Smooth muscle cell (in vitro differentiated cells): ENCODE results near the gene CCNY. TPM values are rescaled to one million over a fixed set of nuclear protein-coding genes. Genes with fewer than 3 reads are reported as not detected.

Experiments used
- DNase-seq: peaks from one replicate; lab custom pipeline; 2025; ENCODE audit not compliant: unreplicated experiment; lab: John Stamatoyannopoulos, UW
- H2AFZ ChIP-seq: fragments of 200-600 bp; sonication (generic); 2 replicates; pipeline ENCODE4 v1.6.0; 2016; ENCODE audit warnings: antibody characterized with exemption, low read depth, mild to moderate bottlenecking
- H3F3A ChIP-seq: fragments of 200-600 bp; sonication (generic); 2 replicates; pipeline ENCODE4 v1.6.0; 2017; ENCODE audit warnings: antibody characterized with exemption, low read depth
- H3K27ac ChIP-seq: fragments of 200-600 bp; sonication (generic); 2 replicates; pipeline ENCODE4 v1.5.1; 2016; ENCODE audit warnings: low read depth, mild to moderate bottlenecking
- H3K27me3 ChIP-seq: fragments of 200-600 bp; sonication (generic); 2 replicates; pipeline ENCODE4 v1.6.1; 2016; ENCODE audit warnings: low read depth, mild to moderate bottlenecking
- H3K36me3 ChIP-seq: fragments of 200-600 bp; sonication (generic); 2 replicates; pipeline ENCODE4 v1.5.1; 2016; ENCODE audit warnings: low read depth
- H3K4me1 ChIP-seq: fragments of 200-600 bp; sonication (generic); 2 replicates; pipeline ENCODE4 v1.5.1; 2016; ENCODE audit warnings: low read depth
- H3K4me2 ChIP-seq: fragments of 200-600 bp; sonication (generic); 2 replicates; pipeline ENCODE4 v1.6.0; 2016; ENCODE audit warnings: mild to moderate bottlenecking
- H3K4me3 ChIP-seq: fragments of 200-600 bp; sonication (generic); 2 replicates; pipeline ENCODE4 v1.5.1; 2016; ENCODE audit warnings: mild to moderate bottlenecking
- H3K79me2 ChIP-seq: fragments of 200-600 bp; sonication (generic); 2 replicates; pipeline ENCODE4 v1.6.0; 2016; ENCODE audit warnings: low read depth, mild to moderate bottlenecking
- H3K9ac ChIP-seq: fragments of 200-600 bp; sonication (generic); 2 replicates; pipeline ENCODE4 v1.6.0; 2016; ENCODE audit warnings: low read depth
- H3K9me3 ChIP-seq: fragments of 200-600 bp; sonication (generic); replicated peaks from 2 replicates; pipeline ENCODE4 v1.5.1; 2016; ENCODE audit warnings: low read depth
- H4K20me1 ChIP-seq: fragments of 200-600 bp; sonication (generic); 2 replicates; pipeline ENCODE4 v1.6.0; 2016; ENCODE audit warnings: low read depth
- WGBS: methylation state at CpG from one replicate; pipeline ENCODE4 v1.1.7; 2016; ENCODE audit warnings: low lambda C conversion rate; 5-methylcytosine and 5-hydroxymethylcytosine counted together
- polyA plus RNA-seq: library from polyadenylated mRNA; unstranded; fragments of >200 nt; fragmentation: Nextera tagmentation; extraction: Ambion mirVana; gene quantifications from 2 replicates; pipeline ENCODE4 v1.2.1, GENCODE V29; 2016
- total RNA-seq: library from RNA; depleted of rRNA; stranded (reverse); fragments of >200 nt; gene quantifications from 2 replicates; pipeline ENCODE4 v1.2.3, GENCODE V29; 2014
- TF ChIP-seq, protein P1 (sequence below): fragments of 200-600 bp; sonication (generic); IDR thresholded peaks from 2 replicates; pipeline ENCODE4 v1.5.1; 2017; ENCODE audit warnings: borderline replicate concordance, mild to moderate bottlenecking, antibody characterized with exemption; ENCODE audit not compliant: insufficient read depth, poor library complexity, severe bottlenecking

CCNY gene
- total RNA-seq (46.9 and 56.3 TPM in 2 replicates), polyA plus RNA-seq (53.1 and 57.5 TPM in 2 replicates)

DNA sequence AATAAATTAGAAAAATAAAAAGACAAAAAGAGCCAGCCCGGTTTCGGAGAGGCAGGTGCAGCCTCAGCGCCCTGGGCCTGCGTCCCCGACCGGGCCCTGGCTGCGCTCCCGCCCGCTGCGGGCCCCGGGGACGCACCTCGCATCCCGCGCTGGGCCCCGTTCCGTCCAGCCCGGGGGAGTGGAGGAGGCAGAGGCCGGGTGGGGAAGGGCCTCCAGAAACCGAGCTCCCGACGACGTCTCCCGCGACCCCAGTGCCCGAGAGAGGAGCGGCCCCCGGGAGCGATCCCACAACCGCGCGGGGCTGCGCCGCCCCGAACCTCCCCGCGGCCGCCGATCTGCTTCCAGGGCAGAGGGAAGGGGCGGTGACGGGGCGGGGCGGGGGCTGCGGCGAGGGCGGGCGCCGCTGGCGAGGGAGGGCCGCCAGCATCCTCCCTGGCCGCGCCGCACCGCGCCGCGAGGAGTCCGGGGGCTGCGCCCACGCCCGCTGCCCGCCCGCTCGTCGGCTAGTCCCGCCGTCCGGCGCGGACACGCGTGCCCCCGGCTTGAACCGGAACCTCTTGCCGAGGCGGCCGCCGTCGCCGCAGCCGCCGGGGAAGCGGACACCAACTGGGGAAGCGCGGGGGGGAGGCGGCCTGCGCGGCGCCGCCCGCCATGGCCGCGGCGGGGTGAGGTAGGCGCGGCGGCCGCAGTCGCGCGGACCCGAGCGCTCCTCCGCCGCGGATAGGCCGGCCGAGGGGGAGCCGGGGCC is at the start of gene CCNY:
TSS of gene CCNY (plus strand) at position 426 of the 748 bp plus-strand sequence. CDS start 545 bp downstream, outside the sequence.
- DNase-seq, result peak; percentile 34
- WGBS, result under 1% methylated on average over 56 of the region's 109 CpGs
- peaks cover 44% of the 10 kb centered on the region for H4K20me1 ChIP-seq

DNA sequence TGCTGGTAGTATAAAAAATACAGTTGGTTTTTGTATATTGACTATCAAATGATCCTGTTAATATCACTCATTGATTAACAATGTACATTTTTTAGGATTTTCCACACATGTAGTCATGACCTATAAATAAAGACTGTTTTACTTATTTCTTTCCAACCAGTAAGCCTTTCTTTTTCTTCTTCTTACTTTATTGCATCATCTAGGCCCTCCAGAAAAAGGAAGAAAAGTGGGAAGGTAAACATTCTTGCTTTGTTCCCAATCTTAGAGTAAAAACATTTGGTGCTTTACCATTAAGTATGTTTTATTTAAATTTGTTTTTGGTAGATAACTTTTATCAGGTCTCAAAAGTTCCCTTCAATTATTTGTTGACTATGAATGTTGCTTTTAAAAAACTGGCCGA is 47.1 kb upstream of the CCNY start:
- no peak overlapping the region for H3K4me2 ChIP-seq
- no peaks in the 10 kb centered on the region for H3K4me1 ChIP-seq
- no peaks in the 10 kb centered on the region for H3K27me3 ChIP-seq
- no peaks in the 10 kb centered on the region for H3F3A ChIP-seq
- H3K9me3 ChIP-seq, result no peaks in the 10 kb centered on the region
- no peak overlapping the region for H2AFZ ChIP-seq
- no peaks in the 10 kb centered on the region for H4K20me1 ChIP-seq
- no peak for DNase-seq
- H3K27ac ChIP-seq, result no peak overlapping the region
- H3K79me2 ChIP-seq, result no peaks in the 10 kb centered on the region
- H3K4me3 ChIP-seq, result no peak overlapping the region
- no peaks in the 10 kb centered on the region for H3K36me3 ChIP-seq
- WGBS, result 79% methylated on average over 1 of the region's 1 CpG
- TF ChIP-seq, protein P1, sequence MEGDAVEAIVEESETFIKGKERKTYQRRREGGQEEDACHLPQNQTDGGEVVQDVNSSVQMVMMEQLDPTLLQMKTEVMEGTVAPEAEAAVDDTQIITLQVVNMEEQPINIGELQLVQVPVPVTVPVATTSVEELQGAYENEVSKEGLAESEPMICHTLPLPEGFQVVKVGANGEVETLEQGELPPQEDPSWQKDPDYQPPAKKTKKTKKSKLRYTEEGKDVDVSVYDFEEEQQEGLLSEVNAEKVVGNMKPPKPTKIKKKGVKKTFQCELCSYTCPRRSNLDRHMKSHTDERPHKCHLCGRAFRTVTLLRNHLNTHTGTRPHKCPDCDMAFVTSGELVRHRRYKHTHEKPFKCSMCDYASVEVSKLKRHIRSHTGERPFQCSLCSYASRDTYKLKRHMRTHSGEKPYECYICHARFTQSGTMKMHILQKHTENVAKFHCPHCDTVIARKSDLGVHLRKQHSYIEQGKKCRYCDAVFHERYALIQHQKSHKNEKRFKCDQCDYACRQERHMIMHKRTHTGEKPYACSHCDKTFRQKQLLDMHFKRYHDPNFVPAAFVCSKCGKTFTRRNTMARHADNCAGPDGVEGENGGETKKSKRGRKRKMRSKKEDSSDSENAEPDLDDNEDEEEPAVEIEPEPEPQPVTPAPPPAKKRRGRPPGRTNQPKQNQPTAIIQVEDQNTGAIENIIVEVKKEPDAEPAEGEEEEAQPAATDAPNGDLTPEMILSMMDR, result no peak
- no peak overlapping the region for H3K9ac ChIP-seq

More for the DNA sequence above, at the start of gene CCNY:
- no peaks in the 10 kb centered on the region for H3K9me3 ChIP-seq
- H3K36me3 ChIP-seq, result no peaks in the 10 kb centered on the region
- H2AFZ ChIP-seq, result peak within 1 kb of the TSS; percentile 59
- H3K79me2 ChIP-seq, result peaks cover 74% of the 10 kb centered on the region
- H3K27ac ChIP-seq, result peak within 1 kb of the TSS; percentile 59
- peaks cover 17% of the 10 kb centered on the region for H3K4me1 ChIP-seq
- peak within 1 kb of the TSS; percentile 78 for H3K9ac ChIP-seq
- H3F3A ChIP-seq, result peaks cover 9% of the 10 kb centered on the region
- no peaks in the 10 kb centered on the region for H3K27me3 ChIP-seq
- TF ChIP-seq, protein P1, result no peak
- H3K4me3 ChIP-seq, result peak within 1 kb of the TSS; percentile 94
- peak within 1 kb of the TSS; percentile 98 for H3K4me2 ChIP-seq

DNA sequence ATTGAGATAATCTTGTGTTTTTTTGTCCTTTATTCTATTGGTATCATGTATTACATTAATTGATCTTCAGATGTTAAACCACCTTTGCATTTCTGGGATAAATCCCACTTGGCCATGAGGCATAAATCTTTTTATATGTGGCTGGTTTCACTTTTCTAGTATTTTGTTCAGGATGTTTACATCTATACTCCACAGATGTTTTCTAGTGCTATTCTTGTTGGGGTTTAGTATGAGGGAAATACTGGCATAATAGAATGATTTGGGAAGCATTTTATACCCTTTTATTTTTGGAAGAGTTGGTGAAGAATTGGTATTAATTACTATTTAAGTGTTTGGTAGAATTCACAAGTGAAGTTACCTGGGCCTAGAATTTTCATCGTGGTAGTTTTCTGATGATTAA is 41.8 kb upstream of the CCNY start:
- H3K27me3 ChIP-seq, result no peaks in the 10 kb centered on the region
- no peaks in the 10 kb centered on the region for H4K20me1 ChIP-seq
- H3K4me1 ChIP-seq, result no peaks in the 10 kb centered on the region
- DNase-seq, result no peak
- H2AFZ ChIP-seq, result no peak overlapping the region
- H3K9ac ChIP-seq, result no peak overlapping the region
- no peaks in the 10 kb centered on the region for H3K36me3 ChIP-seq
- H3K4me2 ChIP-seq, result no peak overlapping the region
- TF ChIP-seq, protein P1, result no peak
- 97% methylated on average over 1 of the region's 1 CpG for WGBS
- H3K9me3 ChIP-seq, result no peaks in the 10 kb centered on the region
- no peak overlapping the region for H3K4me3 ChIP-seq
- no peak overlapping the region for H3K27ac ChIP-seq
- no peaks in the 10 kb centered on the region for H3F3A ChIP-seq
- no peaks in the 10 kb centered on the region for H3K79me2 ChIP-seq

DNA sequence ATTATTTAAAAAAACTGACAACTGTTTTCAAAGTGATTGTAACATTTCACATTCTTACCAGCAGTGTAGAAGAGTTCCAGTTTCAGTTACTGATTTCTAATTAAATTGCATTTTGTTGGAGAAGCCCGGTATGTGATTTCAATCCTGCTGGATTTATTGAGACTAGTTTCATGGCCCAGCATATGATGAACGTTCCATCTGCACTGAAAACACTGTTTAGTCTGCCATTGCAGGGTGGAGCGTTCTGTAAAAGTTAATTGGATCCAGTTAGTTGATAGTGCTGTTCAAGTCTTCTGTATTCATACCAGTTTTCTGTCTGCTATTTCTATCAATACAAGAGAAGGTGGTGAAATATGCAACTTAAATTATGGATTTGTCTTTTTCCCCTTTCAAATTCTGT is 37.3 kb upstream of the CCNY start:
- Histone ChIP-seq H3K27me3 (no peaks in the 10 kb centered on the region), H3K4me3 (no peak overlapping the region), H3K4me2 (no peak overlapping the region), H3K4me1 (no peaks in the 10 kb centered on the region), H3K9me3 (no peaks in the 10 kb centered on the region), H2AFZ (no peak overlapping the region), H3F3A (no peaks in the 10 kb centered on the region), H4K20me1 (no peaks in the 10 kb centered on the region), H3K79me2 (no peaks in the 10 kb centered on the region), H3K9ac (no peak overlapping the region), H3K36me3 (no peaks in the 10 kb centered on the region), H3K27ac (no peak overlapping the region)
- 92% methylated on average over 3 of the region's 3 CpGs for WGBS
- TF ChIP-seq, protein P1, result no peak
- no peak for DNase-seq
